Keratinocyte (primary cell): ENCODE data around the gene SPATS2L. TPM values are rescaled to one million over a fixed set of nuclear protein-coding genes. Genes with fewer than 3 reads are reported as not detected.

Source experiments
- DNase-seq: peaks from one replicate; pipeline ENCODE4 v3.0.0-alpha.2; 2011; ENCODE audit warnings: low read depth, missing footprints, low spot score
- FAIRE-seq: peaks from 2 replicates; lab custom pipeline; 2011; peaks lifted over from hg19 to GRCh38; lab: Jason Lieb, UNC
- H2AFZ ChIP-seq: 2 replicates; pipeline ENCODE4 v1.6.0; 2012; ENCODE audit warnings: low read length, control low read depth, inconsistent platforms; ENCODE audit not compliant: control insufficient read depth
- H3K27ac ChIP-seq: 2 replicates; pipeline ENCODE4 v1.5.1; 2011; ENCODE audit warnings: low read length; ENCODE audit not compliant: control insufficient read depth, insufficient read depth
- H3K27me3 ChIP-seq: 3 replicates; pipeline ENCODE4 v1.6.0; 2011; ENCODE audit warnings: low read length; ENCODE audit not compliant: control insufficient read depth, insufficient read depth; ENCODE audit errors: extremely low read depth
- H3K36me3 ChIP-seq, 2 experiments: 2 replicates in 1 of 2; 3 replicates in 1 of 2; pipeline ENCODE4 v1.5.1; 2011; ENCODE audit warnings: low read length in 2 of 2, mild to moderate bottlenecking in 1 of 2; ENCODE audit not compliant: control insufficient read depth in 2 of 2, insufficient read depth in 2 of 2; ENCODE audit errors: extremely low read depth in 1 of 2
- H3K4me1 ChIP-seq: 3 replicates; pipeline ENCODE4 v1.5.1; 2011; ENCODE audit warnings: low read length; ENCODE audit not compliant: control insufficient read depth, insufficient read depth; ENCODE audit errors: extremely low read depth
- H3K4me2 ChIP-seq: 3 replicates; pipeline ENCODE4 v1.6.0; 2011; ENCODE audit warnings: low read depth, low read length; ENCODE audit not compliant: control insufficient read depth, insufficient read depth; ENCODE audit errors: extremely low read depth
- H3K4me3 ChIP-seq, 3 experiments: fragments of 200-600 bp in 1 of 3; sonication (generic) in 1 of 3; 2 replicates in 2 of 3; 3 replicates in 1 of 3; pipeline ENCODE4 v1.5.1; 2011 to 2016; ENCODE audit warnings: low read length in 3 of 3, mild to moderate bottlenecking in 3 of 3, control low read depth in 2 of 3, inconsistent platforms in 1 of 3, low read depth in 1 of 3, mixed read lengths in 1 of 3, mixed run types in 1 of 3, moderate library complexity in 1 of 3; ENCODE audit not compliant: control insufficient read depth in 2 of 3, insufficient read depth in 2 of 3; ENCODE audit errors: extremely low read depth in 1 of 3
- H3K79me2 ChIP-seq: 2 replicates; pipeline ENCODE4 v1.6.0; 2012; ENCODE audit warnings: low read length; ENCODE audit not compliant: control insufficient read depth, insufficient read depth
- H3K9ac ChIP-seq: 3 replicates; pipeline ENCODE4 v1.6.0; 2011; ENCODE audit warnings: low read length; ENCODE audit not compliant: control insufficient read depth, insufficient read depth; ENCODE audit errors: extremely low read depth
- H3K9me1 ChIP-seq: 3 replicates; pipeline ENCODE4 v1.6.0; 2011; ENCODE audit warnings: low read length; ENCODE audit not compliant: control insufficient read depth, insufficient read depth; ENCODE audit errors: extremely low read depth
- H3K9me3 ChIP-seq: 2 replicates; pipeline ENCODE4 v1.5.1; 2012; ENCODE audit warnings: low read depth, low read length; ENCODE audit not compliant: control insufficient read depth
- H4K20me1 ChIP-seq: 3 replicates; pipeline ENCODE4 v1.6.0; 2011; ENCODE audit warnings: low read length; ENCODE audit not compliant: control insufficient read depth, insufficient read depth; ENCODE audit errors: extremely low read depth
- CTCF ChIP-seq, 3 experiments: IDR thresholded peaks in 1 of 3; conservative IDR thresholded peaks in 1 of 3; optimal IDR thresholded peaks in 1 of 3; 2 replicates in 2 of 3; 3 replicates in 1 of 3; pipeline versions ENCODE3 to v1.5.1; 2011; ENCODE audit warnings: low read length in 3 of 3, mild to moderate bottlenecking in 3 of 3, moderate library complexity in 2 of 3, control low read depth in 1 of 3, inconsistent platforms in 1 of 3; ENCODE audit not compliant: insufficient read depth in 2 of 3; ENCODE audit errors: extremely low read depth in 1 of 3
- EZH2 ChIP-seq: IDR thresholded peaks from one replicate; pipeline ENCODE4 v1.6.1; 2012; ENCODE audit warnings: inconsistent platforms, mild to moderate bottlenecking, low read length, moderate library complexity
- dilution Hi-C: fragments of 300-500 bp; cut with MboI; formaldehyde crosslinking; loops from one replicate; pipeline ENCODE4 v1.7.0; 2020; ENCODE audit warnings: low sequenced_read_pairs; ENCODE audit not compliant: extremely low pct_ligation_motif_present
- polyA plus RNA-seq, 5 experiments: library from polyadenylated mRNA; depleted of rRNA in 3 of 5; stranded (reverse) in 3 of 5; stranded (forward) in 1 of 5; unstranded in 1 of 5; fragments of >200 nt; gene quantifications; 1 replicate in 1 of 5; 2 replicates in 3 of 5; 3 replicates in 1 of 5; pipeline versions ENCODE4 v1.2.1 to v1.2.3, GENCODE V29; 2011 to 2012; ENCODE audit warnings: missing spikeins in 2 of 5, low read depth in 1 of 5, low replicate concordance in 1 of 5

SPATS2L gene
- polyA plus RNA-seq, 1 donor (not counting 4 experiments of a cell fraction or from before 2014, with no cell fraction given): 95.3 TPM

GRCh38 chr2:200364620-200365019, 58.1 kb downstream of the SPATS2L start:
- no peak for FAIRE-seq
- dilution Hi-C loops: no loop called here

GRCh38 chr2:200365209-200365608, 58.7 kb downstream of the SPATS2L start:
- no peak for DNase-seq
- Histone ChIP-seq H3K9me1 (no peaks in the 10 kb centered on the region), H3K9ac (no peak overlapping the region), H3K27me3 (no peaks in the 10 kb centered on the region), H3K79me2 (peaks cover 16% of the 10 kb centered on the region), H3K4me2 (no peak overlapping the region), H2AFZ (no peak overlapping the region), H4K20me1 (no peaks in the 10 kb centered on the region), H3K9me3 (no peaks in the 10 kb centered on the region), H3K4me1 (peaks cover 4% of the 10 kb centered on the region), H3K4me3 (no peak overlapping the region), H3K36me3 (peaks cover 0 to 1% of the 10 kb centered on the region in 2 experiments), H3K27ac (no peak overlapping the region)
- dilution Hi-C loops: no loop called here
- TF ChIP-seq CTCF (optimal IDR thresholded peaks at IDR 0.05 in 1 of 3, IDR thresholded peaks at IDR 0.05 in 1 of 3, conservative IDR thresholded peaks at IDR 0.05 in 1 of 3; ENCODE audit: extremely low read depth in 1 of 3, insufficient read depth in 2 of 3, low read length in 3 of 3) (no peak), EZH2 (no peak)
- FAIRE-seq: no peak

More at GRCh38 chr2:200364620-200365019, 58.1 kb downstream of the SPATS2L start:
- H2AFZ ChIP-seq: no peak overlapping the region
- H3K27ac ChIP-seq: no peak overlapping the region
- H3K4me2 ChIP-seq: no peak overlapping the region
- H3K9me1 ChIP-seq: no peaks in the 10 kb centered on the region
- no peaks in the 10 kb centered on the region for H3K27me3 ChIP-seq
- no peaks in the 10 kb centered on the region for H3K4me1 ChIP-seq
- H3K9ac ChIP-seq: no peak overlapping the region
- H3K36me3 ChIP-seq: peaks cover 0 to 2% of the 10 kb centered on the region in 2 experiments
- no peaks in the 10 kb centered on the region for H3K9me3 ChIP-seq
- H4K20me1 ChIP-seq: no peaks in the 10 kb centered on the region
- TF ChIP-seq CTCF (optimal IDR thresholded peaks at IDR 0.05 in 1 of 3, IDR thresholded peaks at IDR 0.05 in 1 of 3, conservative IDR thresholded peaks at IDR 0.05 in 1 of 3; ENCODE audit: extremely low read depth in 1 of 3, insufficient read depth in 2 of 3, low read length in 3 of 3): no peak
- TF ChIP-seq EZH2: no peak
- no peak overlapping the region for H3K4me3 ChIP-seq
- DNase-seq: no peak
- peaks cover 18% of the 10 kb centered on the region for H3K79me2 ChIP-seq
